Hematopoietic multipotent progenitor cell treated with erythropoietin and hydrocortisone succinate and interleukin-3 and kit ligand, for 17 days (in vitro differentiated cells): ENCODE data around the gene PUM2.
A peak's percentile ranks its signal among the peaks of the same experiment; 100 is the strongest.
"Not testable (repeated sequence)": the region's sequence is repeated elsewhere in the genome, so short reads cannot be mapped to it uniquely, and the experiment has no call there.

Source experiments
- DNase-seq: peaks from one replicate; pipeline ENCODE4 v3.0.0-alpha.2; 2015; ENCODE audit warnings: low spot score

The PUM2 gene

DNA sequence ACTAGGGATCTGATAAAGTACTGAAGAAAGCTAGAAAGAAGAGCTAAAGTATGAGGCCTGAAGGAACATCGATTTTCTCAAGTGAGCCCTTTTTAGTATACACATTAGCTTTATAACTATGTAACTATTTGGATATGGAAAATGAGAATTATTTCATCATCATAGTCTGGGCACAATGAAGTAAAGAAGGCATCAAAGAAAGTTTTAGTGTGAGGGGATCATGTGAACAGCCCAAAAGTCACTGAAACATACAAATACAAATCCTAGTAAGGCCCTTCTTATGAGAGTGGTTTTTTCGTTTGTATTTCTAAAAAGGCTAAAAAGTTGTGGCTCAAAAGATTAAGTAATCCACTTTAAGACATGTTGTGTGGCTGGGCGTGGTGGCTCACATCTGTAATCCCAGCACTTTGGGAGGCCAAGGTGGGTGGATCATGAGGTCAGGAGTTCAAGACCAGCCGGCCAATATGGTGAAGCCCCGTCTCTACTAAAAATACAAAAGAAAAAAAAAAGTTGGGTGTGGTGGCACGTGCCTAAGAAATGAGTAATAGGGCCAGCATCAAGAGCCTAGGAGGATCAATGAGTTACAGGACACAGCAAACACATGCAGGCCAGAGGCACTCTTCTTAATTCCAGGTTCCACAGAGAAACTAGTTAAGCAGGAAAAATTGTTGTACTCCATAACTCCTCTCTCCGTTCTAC is 61.9 kb downstream of the PUM2 start:
- no peak for DNase-seq

DNA sequence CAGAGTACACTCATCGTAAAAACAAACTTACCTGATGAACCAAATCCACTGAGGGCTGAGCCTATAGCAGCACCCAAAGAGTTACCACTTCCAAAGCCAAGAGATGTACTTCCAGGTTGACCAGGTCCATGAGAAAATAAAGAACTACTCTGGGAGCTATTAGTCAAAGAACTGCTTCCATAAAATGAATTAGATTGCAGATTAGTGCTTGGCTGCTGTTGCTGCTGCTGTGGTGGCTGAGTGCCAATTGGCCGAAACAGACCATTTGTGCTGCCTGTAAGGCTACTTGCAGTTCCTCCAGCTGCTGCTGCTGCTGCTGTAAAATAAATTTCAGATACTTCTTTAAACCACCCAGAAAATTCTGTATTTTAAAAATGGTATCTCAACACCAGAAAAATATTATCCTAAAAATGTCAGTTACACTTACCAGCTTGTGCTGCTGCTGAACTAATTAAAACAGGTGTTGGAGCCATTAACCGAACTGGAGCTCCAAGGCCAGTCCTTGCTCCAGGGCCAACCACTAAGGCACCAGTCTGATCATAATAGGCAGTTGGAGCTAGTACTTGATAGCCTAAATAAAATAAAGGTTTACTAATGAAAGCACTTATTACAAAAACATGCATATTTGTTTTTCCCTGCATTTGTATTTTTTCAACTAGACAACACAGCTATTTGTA is 67.6 kb downstream of the PUM2 start:
- DNase-seq, result no peak

DNA sequence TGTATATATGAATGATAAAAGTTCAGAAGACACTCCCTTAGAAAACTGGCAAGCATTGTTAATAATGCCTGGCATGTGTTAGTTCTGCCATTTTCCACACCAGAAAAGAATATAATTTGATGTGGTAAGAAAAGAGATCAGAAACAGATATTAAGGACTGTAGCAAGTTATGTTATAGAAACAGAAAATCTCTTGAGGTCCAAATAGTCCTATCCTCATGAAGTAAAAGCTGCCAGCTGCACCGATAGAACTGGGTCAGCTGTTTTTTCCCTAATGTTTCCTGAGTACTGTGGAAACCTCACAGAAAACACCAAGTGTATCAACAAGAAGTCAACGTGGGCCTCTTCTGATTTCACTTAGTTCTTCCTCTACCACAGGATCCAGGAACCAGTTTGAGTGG is 68.8 kb downstream of the PUM2 start:
- no peak for DNase-seq

DNA sequence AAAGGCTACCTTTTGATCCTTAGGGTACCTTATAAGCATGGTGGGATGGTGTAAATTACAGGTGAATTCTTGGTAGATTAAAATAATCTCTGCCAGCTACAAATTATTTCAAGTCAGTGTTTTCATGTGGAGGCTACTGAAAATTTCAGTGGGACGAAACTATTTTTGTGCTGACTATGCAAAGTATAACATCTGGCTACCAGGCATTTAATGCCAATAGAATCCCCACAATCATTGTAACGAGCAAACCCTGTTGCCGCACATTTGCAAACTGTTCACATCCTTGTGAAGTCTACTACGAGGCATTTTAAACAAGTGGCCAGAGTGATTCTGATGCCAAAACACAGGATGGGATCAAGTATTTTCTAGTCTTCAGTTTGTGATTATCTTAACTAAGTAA is 77.6 kb downstream of the PUM2 start:
- no peak for DNase-seq

DNA sequence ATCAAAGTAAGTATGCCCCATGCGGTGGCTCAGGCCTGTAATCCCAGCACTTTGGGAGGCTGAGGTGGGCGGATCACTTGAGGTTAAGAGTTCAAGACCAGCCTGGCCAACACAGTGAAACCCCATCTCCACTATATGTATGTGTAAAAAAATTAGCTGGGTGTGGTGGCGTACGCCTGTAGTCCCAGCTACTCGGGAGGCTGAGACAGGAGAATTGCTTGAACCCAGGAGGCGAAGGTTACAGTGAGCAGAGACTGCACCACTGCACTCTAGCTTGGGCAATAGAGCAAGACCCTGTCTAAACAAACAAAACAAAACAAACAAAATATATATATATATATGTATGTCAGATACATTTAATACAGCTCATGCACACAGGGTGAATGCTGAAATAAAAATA is 82.3 kb downstream of the PUM2 start:
- DNase-seq, result not testable (repeated sequence)

DNA sequence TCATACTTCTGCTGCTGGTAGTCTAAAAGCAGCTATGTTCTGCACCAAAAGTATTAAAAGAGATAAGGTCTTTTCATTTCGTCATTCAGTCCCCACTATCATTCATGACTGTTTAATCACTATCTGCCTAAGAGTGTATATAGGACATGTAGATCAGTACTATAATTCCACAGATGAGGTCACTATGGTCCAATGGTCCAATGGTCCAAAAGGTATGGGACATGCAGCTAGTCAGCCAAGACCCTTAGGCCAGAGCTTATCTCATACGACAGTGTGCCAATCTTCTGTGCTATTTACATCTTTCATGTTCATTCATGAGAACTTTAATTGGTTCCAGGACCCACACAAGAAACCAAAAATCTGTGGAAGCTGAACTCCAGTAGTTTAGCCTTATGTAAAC is 83.1 kb downstream of the PUM2 start:
- no peak for DNase-seq

DNA sequence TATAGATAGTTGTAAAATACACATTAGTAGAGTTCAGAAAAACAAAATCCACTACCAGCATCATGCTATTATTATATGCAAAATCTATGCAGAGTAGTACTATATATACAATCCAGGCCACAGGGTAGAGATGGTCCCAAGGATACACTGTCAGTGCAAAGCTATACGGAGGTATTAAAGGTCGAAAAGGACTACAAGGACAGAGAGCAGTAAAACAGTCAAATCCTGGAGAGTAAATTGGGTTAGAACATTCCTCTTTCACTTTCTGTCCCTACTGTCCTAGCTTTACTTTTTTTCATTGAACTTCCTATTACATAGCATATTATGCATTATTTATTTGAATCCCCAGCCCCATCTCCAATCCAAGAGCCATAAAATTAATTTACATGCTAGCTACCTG is 86.0 kb downstream of the PUM2 start:
- DNase-seq, result no peak

DNA sequence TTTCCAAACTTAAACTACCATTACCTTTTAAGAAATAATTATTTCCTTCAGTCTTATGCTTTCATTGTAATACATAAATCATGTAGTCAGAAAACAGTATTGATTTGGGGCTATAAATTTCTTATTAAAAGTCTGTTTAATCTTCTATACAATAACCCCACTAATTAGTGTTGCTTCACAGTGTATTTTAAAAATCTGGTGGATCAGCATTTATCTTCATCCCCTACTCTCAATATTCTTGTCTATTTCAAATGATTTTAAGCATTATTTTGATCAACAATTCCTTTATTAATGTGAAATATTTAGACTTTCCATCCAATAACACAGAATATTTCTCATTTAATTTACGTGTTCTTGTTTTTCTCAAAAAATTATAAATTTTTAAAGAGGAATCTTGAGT is 93.2 kb downstream of the PUM2 start:
- DNase-seq, result no peak

DNA sequence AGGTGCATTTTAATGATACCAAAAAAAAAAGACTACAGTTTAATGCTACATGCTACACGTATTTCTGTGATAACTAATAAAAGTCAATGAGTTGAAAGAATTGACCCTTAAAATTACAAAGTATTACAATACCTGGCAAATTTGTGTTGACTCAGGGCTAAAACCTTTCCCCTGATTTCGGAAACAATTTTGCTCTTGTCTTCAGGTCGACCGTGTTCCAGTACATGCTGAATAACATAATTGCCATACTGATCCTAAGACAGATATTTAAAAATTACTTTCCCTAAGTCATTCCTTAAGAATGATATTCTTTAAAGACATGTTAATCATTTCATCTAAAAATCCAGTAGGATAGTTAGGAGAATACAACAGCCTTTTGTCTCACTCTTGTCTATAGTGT is 95.9 kb downstream of the PUM2 start:
- no peak for DNase-seq

DNA sequence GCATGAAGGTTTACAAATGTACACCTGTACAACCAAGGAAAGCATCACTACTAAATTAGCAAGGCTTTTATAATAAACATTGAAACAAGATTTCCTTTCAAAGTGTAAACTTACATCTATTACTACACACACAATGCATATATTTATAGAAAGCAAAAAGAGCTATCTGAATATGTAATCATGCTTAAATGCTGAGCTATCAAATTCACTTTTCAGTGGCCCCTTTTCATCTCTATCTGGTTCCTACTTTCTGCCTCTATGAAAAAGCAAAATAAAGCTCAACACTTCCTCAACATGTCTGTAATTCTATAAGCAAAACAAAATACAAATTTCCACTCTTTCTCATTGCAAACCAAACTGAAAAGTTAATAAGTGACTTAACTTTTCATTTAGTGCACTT is 100.2 kb downstream of the PUM2 start:
- no peak for DNase-seq

DNA sequence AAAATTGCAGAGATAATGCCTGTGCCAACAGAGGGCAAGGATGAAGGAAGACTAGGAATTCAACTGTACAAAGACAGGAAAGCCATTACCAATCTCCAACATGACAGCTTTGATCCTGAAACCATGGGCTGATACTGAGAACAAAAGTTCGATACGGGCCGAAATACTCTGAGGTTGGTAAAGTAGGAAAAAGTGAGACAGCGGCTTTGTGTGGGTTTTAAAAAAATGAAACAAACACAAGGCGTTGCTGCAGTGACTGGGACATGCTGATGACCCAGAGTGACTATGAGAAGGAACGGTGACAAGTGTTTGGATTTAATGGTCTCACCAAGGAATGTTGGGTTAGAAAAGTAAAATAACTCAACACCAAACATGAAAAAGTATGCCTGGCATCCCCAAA is 101.5 kb downstream of the PUM2 start:
- no peak for DNase-seq

DNA sequence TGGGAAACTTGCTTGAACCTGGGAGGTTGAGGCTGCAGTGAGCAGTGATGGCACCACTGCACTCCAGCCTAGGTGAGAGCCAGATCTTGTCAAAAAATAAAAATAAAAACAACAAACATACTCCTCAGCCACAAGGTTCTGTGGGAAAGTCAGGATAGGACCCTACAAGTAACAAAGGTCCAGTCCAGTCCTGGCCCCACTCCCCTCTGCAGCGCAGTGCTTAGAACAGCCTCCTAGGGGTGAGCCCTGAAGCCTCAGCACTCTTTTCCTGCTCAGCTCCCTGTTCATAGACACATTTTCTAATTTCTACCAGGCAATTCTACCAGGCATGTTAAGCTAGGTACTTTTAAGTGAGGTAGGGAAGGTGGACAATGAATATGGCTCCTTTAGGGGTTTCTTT is 103.6 kb downstream of the PUM2 start:
- no peak for DNase-seq

DNA sequence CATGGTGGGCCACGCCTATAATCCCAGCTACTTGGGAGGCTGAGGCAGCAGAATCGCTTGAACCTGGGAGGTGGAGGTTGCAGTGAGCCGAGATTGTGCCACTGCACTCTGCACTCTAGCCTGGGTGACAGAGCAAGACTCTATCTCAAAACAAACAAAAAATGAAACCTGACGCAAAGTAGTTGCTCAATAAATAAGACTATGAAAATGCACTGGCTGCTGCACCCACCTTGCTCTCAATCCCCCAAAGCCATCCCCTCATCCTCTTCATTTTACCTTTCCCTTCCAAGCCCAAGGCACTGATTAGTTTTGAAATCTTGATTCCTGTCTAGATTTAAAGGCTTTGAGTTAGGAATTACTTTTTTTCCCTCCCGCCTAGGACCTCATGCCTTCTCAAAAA is 107.0 kb downstream of the PUM2 start:
- not testable (repeated sequence) for DNase-seq

DNA sequence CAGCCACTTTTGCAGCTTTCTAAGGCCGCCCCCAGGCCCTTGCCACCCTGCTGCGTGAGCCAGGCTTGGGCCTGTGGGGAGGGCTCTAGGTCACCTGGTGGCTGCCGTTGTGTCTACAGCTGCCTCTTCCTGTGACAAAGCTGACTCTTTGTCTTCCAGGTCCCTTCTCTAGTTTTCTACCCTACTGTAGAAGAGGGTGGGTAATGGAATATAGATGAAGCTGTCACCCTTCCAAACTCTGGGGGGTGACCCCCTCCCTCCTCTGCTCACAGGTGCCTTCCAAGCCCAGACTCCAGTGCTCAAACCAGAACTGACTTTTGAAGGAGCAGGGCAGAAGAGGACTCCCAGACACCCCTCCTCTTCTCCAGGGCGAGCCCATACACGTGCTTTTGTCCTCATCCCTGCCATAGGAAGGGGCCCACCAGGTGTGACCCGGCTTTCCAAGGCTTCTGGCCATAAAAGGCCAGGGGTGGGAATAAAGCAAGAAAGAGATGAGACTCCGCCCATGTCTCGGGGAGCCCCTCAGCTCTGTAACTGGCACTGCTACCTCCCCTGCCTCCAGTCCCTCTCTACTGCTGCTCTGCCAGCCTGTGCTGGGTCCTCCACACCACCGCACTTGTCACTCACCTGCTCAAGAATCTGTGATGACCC is 107.8 kb downstream of the PUM2 start:
- DNase-seq, result no peak

DNA sequence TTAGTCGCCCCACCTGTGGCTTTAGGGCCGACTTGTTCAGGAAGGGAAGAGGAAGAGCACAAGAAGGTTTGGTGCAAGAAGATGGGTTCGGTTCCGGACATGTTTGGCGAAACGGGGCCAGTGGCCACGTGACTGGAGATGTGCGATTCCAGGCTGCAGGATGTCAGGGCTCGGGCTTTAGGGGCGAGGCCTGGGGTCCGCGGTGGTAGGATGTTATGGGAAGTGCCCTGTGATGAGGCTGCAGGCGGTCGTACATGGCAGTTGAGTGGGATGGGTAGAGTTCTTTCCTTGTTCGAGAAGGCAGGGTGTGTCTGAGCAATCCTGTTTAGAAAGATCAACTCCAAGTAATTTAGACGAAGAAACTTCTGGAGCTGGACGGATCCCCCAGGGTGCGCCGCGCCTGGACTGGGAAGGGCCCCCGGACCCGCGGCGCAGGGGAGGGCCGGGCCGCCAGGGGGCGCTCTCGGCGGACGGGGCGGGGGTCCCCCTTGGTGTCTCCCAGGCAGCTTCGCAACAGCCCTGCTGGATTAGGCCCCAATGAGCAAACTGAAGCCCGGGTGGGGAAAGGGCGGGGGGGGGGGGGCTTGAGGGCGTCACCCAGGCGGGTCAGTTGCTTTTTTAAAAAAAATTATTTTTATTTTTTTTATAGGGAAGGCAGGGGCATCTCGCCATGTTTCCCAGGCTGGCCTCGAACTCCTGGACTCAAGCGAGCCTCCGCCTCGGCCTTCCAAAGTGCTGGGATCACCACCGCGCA is 108.5 kb downstream of the PUM2 start:
- DNase-seq, result peak; percentile 23

DNA sequence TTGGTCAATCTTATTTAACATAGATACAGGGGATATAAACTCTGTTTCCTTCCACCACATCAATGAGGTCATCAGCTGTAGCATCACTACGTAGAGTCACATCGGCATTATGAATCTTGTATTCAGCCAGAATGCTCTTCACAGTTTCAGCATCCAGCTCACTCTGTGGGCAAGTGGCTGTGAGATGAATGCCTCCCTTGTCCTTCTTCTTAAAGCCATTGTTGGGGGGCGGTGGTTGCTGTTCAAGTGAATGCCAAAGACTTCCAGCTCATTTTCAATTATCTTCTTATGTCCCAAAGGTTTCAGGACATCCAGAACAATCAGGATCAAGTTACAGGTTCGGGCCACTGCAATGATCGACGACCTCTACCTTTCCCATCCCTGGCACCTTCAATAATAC is 110.4 kb downstream of the PUM2 start:
- DNase-seq, result not testable (repeated sequence)

DNA sequence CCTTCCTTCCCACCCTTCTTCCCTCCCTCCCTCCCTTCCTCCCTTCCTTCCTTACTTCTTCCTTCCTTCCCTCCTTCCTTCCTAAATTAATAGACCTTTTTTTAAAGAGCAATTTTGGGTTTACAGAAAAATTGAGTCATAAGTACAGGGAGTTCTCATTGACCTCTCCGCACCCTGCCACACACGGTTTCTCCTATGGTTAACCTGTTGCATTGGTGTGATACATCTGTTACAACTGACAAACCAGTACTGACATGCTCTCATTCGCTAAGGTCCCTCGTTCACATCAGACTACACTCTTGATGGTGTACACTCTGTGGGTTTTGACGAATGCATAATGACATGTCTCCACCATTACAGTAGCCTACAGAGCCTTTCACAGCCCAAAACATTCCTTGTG is 114.1 kb downstream of the PUM2 start:
- no peak for DNase-seq

DNA sequence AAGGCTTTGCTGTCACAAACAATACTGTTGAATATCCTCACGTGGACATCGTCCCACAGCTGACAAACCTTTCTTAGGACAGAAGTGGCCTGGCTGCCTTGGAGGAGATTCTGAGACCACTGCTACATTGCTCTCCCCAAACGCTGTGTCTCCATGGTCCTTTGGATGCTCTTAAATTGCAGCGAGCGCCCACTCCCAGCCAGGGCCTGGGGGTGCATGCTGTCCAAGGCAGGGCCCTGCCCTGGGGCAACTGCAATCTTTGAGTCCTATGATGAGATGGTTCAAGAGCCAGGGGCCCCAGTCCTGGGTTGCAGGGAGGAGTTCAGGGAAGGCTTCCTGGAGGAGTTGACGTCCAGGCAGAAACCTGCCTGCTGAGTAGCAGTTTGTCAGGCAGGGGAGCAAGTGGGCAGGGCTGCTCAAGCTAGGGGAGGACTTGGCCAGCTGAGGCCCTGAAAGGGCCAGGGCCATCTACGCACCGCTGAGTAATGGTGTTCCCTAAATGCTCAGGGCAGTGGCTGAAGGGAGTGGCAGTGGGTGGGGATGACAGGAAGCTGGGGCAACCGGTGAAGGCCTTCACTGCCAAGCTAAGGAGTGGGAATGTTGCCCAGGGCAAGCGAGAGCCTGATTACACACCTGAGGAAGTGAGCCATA is 114.9 kb downstream of the PUM2 start:
- no peak for DNase-seq

DNA sequence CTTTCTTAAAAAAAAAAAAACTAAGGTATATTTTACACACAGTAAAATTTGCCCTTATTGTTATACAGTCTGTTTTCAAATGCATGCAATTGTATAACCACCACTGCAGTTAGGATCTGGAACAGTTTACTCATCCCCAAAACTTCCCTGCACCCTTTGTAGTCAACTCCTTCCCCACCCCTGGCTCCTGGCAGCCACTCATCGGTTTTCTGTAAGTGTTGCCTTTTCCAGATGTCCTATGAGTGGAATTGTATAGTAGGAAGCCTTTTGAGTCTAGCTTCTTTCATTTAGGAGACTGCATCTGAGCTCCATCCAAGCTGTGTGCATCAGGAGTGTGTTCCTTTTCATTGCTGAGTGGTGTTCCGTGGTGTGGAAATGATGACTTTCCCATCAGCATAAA is 116.0 kb downstream of the PUM2 start:
- DNase-seq, result not testable (repeated sequence)

DNA sequence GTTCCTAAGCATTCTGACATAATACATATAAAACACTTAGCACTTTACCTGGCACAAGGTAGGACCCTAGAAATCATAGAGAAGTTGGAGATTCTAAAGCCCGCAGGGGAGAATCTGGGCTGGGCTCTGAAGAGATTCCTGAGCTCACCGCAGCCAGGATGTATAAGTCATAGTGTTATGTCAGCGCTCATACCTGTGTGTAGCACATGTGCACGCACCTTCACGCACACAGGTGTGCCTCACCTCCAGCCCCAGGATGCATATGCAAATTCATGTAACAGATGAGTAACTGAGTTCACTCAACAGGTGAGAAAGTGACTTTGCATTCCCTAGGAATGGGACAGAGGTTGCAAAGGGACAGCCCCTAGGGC is 117.8 kb downstream of the PUM2 start:
- DNase-seq, result no peak

DNA sequence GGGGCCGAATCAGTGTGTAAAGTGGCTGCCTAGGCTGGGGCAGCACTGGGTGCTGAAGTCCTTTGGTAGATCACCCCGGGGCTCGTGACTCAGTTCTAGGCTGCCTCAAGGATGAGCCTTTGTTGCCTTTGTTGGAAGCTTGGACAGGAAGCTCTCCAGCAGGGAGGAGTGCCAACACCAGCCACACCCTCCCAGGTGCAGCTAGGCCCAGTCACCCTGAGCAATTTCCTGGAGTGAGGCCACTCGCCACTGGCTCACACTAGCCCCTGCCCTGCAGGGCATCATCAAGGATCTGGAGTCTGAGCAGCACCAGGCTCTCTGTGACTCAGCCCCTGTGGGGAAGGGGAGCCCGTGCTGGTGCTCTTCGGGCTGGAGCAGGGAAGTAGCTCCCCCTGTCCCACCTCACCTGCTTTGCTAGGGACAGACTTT is 119.0 kb downstream of the PUM2 start:
- no peak for DNase-seq

DNA sequence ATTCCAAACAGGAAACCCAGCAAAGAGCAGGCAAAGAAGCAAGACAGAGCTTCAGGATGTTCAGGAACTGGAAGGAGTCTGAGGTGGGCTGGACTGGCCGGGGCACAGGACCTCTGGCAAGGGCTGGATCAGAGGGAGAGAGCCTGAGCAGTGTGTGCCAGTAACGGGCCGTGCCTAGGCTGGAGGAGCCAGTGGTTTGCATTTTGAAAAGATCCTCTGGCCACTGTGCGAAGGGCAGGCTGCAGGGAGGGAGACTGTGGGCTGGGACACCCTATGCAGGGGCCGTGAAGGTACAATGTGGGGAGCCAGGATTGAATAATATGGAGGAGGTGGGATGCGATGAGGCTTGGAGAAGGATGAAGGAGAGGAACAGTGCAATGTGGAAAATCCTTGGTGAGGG is 119.5 kb downstream of the PUM2 start:
- DNase-seq, result no peak

DNA sequence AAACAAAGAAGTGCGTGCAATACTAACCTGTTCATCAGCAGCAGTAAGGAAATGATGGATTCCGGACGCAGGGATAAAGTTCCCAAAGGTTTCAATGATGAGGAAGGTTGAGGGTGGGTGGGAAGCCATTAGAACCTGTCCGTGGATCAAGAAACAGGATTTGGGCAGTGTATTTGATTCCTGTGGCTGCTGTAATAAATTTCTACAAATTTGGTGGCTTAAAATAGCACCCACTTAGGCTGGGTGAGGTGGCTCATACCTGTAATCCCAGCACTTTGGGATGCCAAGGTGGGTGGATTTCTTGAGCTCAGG is 120.6 kb downstream of the PUM2 start:
- DNase-seq, result no peak
